Stimulated activated CD4-positive, alpha-beta T cell treated with anti-CD3 and anti-CD28 coated beads, TNF-alpha, amount 100 ng/mL, for 48 hours (primary cell): ENCODE measurements around the gene SGCA.

Source experiments
- DNase-seq, 3 donors: peaks; one replicate each; pipeline ENCODE4 v3.0.0-alpha.2; 2020; ENCODE audit warnings: low read depth in 3 of 3

The SGCA gene

DNA sequence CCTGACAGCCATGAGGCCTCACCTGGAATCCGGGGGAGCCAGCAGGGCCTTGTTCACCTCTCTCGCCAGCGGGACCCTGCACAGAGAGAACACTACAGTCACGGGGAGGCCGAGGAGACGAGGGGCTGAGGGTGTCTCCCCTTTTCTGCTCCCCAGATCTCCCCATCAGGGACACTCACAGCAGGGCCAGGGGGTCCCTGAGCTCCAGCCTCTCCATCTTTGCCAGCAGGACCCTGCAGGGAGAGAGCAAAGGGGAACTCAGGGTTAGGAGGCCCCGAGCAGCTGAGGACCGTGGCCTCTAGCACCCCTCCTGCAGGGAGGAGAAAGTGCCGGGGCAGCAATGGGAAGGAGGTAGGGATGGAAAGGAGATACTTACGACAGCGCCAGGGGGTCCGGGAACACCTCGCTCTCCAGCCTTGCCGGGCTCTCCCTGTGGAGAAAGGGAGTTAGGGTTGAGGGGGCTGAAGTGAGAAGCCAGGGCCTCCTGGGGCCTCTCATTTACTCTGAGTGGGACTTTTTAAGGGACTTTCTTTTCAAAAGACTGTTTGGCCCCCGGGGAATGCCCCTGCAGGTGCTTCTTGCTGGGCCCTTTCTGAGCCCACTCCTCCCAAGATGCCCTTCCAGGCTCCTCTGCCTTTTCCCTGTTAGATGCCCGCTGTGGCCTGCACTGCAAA lies 26.9 kb downstream of the SGCA start:
- DNase-seq: no peak

DNA sequence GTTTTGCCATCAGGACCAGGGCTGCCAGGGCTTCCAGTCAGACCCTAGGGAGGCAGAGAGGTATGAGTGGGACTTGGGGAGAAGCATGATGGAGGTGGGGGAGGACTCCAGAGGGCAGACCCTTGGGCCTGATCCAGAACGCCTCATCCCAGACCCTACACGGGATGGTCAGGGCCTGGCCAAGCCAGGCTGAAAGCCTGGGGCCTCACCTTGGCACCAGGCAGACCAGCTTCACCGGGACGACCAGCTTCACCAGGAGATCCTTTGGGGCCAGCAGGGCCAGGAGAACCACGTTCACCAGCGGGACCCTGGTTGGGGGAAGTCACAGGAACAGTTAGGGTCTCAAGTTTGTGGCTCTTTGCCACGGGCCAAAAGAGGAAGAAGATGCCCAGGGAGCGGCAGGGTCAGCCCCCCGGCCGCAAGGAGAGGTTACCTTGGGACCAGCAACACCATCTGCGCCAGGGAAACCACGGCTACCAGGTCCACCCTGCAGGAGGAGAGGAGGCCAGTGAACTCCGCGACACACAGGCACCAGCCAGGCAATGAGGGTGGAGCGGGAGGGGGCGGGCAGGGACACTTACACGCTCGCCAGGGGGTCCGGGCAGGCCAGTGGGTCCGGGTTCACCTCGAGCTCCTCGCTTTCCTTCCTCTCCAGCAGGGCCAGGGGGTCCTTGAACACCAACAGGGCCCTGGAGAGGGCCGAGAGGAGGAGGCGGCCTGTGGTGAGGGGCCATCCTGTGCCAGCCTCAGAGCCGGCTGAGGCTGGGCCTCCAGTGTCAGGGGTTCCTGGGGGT lies 28.5 kb downstream of the SGCA start:
- no peak for DNase-seq

- no peak for DNase-seq
These were observed 29.4 kb downstream of the SGCA start for GRCh38 chr17:50194934-50195865.

GRCh38 chr17:50196036-50196435 lies 30.2 kb downstream of the SGCA start:
- DNase-seq: no peak

DNA sequence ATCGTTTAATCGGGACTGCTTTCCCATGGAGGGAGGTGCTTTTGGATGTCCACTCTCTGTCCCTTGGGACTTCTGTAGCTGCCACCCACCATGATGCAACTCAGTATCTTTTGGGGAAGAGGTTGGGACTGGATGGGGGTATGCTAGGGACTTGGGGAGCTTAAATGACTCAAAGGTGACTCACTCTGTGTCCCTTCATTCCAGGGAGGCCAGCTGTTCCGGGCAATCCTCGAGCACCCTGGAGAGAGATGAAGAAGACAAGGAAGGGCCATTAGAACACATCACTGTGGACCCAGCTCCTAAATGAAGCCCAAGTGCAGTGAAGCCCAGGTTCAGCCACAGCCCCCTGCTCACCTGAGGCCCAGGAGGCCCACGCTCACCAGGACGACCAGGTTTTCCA lies 31.0 kb downstream of the SGCA start:
- DNase-seq: no peak

DNA sequence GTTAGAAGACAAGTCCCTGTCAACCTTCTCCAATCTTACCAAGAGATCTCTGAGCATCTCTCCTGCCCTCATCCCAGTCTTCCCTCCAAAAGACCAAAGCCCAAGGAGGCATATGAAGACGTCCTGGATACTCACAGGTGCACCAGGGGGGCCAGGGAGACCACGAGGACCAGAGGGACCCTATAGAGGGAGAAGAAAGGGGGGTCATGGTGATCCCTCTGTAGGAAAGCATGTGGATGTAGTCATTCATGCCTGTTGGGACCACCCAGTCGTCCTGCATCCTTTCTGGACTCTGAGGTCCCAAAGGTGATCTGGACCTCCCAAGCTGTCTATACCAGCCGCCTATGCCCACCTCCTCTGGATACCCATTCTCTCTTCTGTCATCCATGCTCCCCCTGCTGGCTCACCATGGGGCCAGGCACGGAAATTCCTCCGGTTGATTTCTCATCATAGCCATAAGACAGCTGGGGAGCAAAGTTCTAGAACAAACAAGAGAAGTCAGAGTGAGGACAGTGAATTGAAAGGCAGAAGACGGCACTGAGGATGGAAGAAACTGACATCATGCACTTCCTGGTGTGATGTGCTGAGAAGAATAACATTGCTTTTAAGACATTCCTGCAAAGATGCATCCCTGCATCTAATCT lies 32.3 kb downstream of the SGCA start:
- DNase-seq: peak in 2 of 3 donors; percentile 38 to 61

GRCh38 chr17:50199211-50199802 lies 33.5 kb downstream of the SGCA start:
- no peak for DNase-seq

DNA sequence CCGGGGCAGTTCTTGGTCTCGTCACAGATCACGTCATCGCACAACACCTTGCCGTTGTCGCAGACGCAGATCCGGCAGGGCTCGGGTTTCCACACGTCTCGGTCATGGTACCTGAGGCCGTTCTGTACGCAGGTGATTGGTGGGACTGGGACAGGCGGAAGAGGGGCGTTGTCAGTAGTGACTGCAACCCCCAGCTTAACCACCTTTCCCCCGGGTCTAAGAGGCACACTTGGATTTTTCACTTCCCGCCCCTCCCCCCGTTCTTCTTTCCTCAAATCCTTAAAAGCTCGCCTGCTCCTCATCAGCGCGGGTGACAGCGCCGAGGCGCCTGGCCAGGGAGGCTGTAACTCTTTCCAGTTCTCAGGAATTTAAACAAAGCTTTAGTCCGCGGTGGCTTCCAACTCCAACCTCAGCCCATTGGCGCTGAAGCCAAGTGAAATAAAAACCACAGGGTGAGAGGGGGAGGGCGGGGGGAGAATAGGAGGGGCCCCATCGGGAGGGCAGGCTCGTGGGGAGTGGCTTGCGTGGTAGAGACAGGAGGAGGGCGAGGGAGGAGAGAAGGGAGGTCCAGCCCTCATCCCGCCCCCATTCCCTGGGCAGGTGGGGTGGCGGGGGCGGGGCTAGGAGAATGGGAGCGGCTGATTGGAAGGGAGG lies 34.1 kb downstream of the SGCA start:
- peak; percentile 40 to 61 (median 41) for DNase-seq

DNA sequence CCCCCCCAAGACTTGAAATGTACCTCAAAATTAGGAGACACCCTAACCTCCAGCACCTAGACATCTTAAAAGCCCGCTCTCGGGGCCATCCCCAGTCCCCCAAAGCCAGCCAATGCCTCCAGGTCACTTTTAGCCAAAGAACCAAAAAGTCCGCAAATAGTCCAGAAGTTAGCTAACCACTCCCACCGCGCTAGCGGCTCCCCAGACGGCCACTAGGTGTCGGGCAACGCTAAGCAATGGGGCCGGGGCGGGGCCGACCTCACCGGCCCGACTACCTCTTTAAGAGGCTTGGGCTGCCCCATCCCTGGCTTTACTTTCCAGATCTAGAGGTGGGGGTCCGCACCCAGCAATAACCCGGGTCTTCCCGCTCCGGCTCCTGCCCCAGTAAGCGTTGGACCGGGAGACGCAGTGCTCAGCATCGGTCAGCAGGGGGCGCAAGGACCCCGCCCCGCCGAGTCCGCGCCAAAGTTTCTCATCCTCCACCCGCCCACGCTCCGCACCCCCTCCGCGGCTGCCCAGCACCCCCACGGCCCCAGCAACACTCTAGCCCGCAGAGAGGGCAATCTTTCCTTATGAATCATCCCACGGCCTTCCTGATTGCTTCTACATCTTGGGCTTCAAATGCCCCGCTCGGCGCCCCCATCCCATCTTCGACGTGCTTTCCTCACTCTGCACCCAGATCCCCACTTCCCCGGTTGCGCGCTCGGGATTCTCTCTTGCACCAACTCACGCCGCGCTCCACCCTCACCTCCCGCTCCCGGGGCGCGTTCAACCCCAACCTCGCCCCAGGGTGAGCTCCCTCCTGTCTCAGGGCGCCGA lies 34.9 kb downstream of the SGCA start:
- DNase-seq: peak; percentile 64 to 77 (median 67)

DNA sequence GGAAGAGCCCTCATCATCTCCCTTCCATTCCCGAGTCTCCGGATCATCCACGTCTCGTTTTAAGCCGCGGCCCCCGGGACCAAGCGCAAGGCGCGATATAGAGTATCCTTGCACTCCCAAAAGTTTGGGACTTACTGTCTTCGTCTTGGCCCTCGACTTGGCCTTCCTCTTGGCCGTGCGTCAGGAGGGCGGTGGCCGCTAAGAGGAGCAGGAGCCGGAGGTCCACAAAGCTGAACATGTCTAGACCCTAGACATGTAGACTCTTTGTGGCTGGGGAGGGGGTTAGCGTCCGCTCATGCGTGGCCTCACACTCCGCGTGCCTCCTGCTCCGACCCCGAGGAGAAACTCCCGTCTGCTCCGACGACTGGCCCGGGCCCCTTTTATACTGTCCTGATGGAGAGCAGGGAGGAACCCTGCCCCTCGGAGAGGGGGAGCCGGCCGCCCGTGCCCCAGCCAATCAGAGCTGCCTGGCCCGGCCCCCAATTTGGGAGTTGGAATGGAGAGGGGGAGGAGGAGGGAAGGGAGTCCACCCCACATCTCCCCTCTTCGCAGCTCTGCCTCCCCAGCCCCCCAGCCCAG lies 35.6 kb downstream of the SGCA start, which contains the start of gene COL1A1:
Gene COL1A1 (minus strand): TSS at position 356 of the 579 bp plus-strand sequence. CDS start 118 bp downstream, at position 238.
- DNase-seq: no peak

GRCh38 chr17:50203086-50203485 lies 37.3 kb downstream of the SGCA start:
- no peak for DNase-seq

- DNase-seq: no peak
These were observed 38.0 kb downstream of the SGCA start for GRCh38 chr17:50203604-50204345.

GRCh38 chr17:50204431-50204830 lies 38.6 kb downstream of the SGCA start:
- DNase-seq: no peak

- no peak for DNase-seq
These were observed 39.5 kb downstream of the SGCA start for GRCh38 chr17:50205111-50205962.

DNA sequence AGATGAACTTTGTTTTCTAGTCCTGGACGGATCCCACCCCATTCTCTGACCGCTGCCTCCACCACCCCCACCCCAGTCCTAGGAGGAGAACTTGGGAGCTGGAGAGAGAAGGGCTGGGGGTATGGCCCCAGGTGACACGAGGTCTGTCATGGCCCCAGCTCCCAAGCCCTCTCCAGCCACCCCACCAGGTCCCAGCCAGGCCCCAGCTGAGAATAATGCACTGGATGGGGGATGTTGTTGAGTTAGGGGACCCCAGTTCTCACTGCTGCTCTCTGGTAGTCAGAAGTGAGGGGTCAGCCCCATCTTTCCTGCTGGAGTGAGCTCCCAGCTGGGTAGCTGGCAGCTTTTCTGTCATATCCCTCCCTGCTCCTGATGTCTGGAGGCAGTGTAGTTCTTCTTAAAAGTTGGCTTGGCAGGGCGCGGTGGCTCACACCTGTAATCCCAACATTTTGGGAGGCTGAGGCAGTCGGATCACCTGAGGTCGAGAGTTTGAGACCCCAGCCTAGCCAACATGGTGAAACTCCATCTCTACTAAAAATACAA lies 40.2 kb downstream of the SGCA start:
- no peak for DNase-seq

GRCh38 chr17:50206604-50207293 lies 40.9 kb downstream of the SGCA start:
- DNase-seq: no peak

DNA sequence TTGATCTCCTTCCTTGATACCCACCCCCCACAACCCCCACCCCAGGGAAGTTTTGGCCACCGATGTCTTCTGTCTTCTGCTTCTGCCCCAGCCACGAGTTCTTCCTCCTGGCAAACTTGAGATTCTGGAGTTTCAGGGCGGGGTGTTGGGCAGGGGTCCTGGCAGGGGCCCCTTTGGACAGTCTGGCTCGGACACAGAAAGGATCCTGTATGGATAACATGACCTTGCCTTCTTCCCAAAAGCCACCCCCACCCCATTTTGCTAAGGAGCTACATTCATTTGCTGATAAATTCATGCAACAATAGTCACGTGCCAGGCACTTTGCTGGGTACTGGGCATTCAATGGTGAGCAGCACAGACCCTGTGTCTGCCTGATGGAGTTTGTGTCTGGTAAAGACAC lies 41.5 kb downstream of the SGCA start:
- no peak for DNase-seq
